ENCODE data around the gene TTC7B. TPM values are rescaled to one million over a fixed set of nuclear protein-coding genes. Genes with fewer than 3 reads are reported as not detected.

TTC7B gene
- polyA plus RNA-seq, 1 donor from 2014 or later, result 19.9 TPM

Other genes starting within 250 kb of the TTC7B start
- 6.3 and 11.1 TPM in 2 replicates for gene RPS6KA5, start 244.2 kb upstream of the TTC7B start, polyA plus RNA-seq